Activated CD8-positive, alpha-beta T cell treated with anti-CD3 and anti-CD28 coated beads, Interleukin-2, amount 10 ng/mL, durations not matched to agents 7 days and 5 days (primary cell): Measurements from ENCODE around the gene ARHGAP40. TPM values are rescaled to one million over a fixed set of nuclear protein-coding genes. Genes with fewer than 3 reads are reported as not detected.
"Not testable (repeated sequence)": the region's sequence is repeated elsewhere in the genome, so short reads cannot be mapped to it uniquely, and the experiment has no call there.

Experiments
- ATAC-seq: fragments of 150-1000 bp; cut with Tn5 transposase; one replicate; pipeline ENCODE4 v1.10.0; 2021; ENCODE audit warnings: moderate library complexity
- CTCF ChIA-PET: fragments of 350-600 bp; sonication (Branson Sonifier 250); formaldehyde crosslinking; loops from one replicate; lab custom pipeline; 2021; ENCODE audit warnings: antibody characterized with exemption; lab: Charles Lee
- POLR2A ChIA-PET: fragments of 350-600 bp; sonication (Branson Sonifier 250); formaldehyde crosslinking; loops from one replicate; lab custom pipeline; 2021; ENCODE audit warnings: antibody characterized with exemption; lab: Charles Lee
- DNase-seq: peaks from one replicate; pipeline ENCODE4 v3.0.0-alpha.2; 2020
- H3K27ac Mint-ChIP-seq: one replicate; pipeline ENCODE4 v1.8.0; 2021; ENCODE audit warnings: mild to moderate bottlenecking, mixed read lengths
- H3K27me3 Mint-ChIP-seq: one replicate; pipeline ENCODE4 v1.8.0; 2021; ENCODE audit warnings: low read depth, mixed read lengths
- H3K36me3 Mint-ChIP-seq: one replicate; pipeline ENCODE4 v1.8.0; 2021; ENCODE audit warnings: low read depth, mixed read lengths
- H3K4me1 Mint-ChIP-seq: one replicate; pipeline ENCODE4 v1.8.0; 2021; ENCODE audit warnings: low read depth, mixed read lengths
- H3K4me3 Mint-ChIP-seq: one replicate; pipeline ENCODE4 v1.8.0; 2021; ENCODE audit warnings: mild to moderate bottlenecking, mixed read lengths
- H3K9me3 Mint-ChIP-seq: one replicate; pipeline ENCODE4 v1.8.0; 2022; ENCODE audit warnings: mixed read lengths; ENCODE audit not compliant: insufficient read depth
- total RNA-seq, 2 experiments: library from RNA; stranded (reverse); gene quantifications; one replicate each; pipeline ENCODE4 v1.2.3, GENCODE V29; 2021

Gene ARHGAP40
- total RNA-seq, 2 experiments from 2014 or later: not detected

DNA sequence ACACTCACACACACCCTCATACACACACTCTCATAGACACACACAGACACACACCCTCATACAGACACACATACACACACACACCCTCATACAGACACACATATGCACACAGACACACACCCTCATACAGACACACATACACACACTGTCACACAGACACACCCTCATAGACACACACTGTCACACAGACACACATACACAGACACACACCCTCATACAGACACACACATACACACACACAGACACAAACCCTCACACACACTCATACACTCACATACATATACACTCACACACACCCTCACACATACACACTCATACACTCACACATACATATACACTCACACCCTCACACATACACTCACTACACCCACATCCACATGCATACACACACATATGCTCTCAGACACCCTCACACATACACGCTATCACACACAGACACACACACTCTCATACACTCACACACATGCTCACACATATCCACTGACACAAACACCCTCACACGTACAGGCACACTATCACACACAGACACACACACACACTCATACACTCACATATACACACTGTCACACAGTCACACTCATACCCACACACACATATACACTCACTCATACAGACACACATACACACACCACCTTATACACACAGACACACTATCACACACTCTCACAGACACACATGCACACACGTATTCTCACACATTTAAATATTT is 11.5 kb upstream of the ARHGAP40 start:
- DNase-seq (no peak), ATAC-seq (no peak)
- no peaks in the 10 kb centered on the region for H3K27me3 Mint-ChIP-seq
- POLR2A ChIA-PET: no interaction called here
- no peak overlapping the region for H3K4me3 Mint-ChIP-seq
- CTCF ChIA-PET: no interaction called here
- no peaks in the 10 kb centered on the region for H3K4me1 Mint-ChIP-seq
- H3K9me3 Mint-ChIP-seq: no peaks in the 10 kb centered on the region
- no peaks in the 10 kb centered on the region for H3K36me3 Mint-ChIP-seq
- H3K27ac Mint-ChIP-seq: no peak overlapping the region

DNA sequence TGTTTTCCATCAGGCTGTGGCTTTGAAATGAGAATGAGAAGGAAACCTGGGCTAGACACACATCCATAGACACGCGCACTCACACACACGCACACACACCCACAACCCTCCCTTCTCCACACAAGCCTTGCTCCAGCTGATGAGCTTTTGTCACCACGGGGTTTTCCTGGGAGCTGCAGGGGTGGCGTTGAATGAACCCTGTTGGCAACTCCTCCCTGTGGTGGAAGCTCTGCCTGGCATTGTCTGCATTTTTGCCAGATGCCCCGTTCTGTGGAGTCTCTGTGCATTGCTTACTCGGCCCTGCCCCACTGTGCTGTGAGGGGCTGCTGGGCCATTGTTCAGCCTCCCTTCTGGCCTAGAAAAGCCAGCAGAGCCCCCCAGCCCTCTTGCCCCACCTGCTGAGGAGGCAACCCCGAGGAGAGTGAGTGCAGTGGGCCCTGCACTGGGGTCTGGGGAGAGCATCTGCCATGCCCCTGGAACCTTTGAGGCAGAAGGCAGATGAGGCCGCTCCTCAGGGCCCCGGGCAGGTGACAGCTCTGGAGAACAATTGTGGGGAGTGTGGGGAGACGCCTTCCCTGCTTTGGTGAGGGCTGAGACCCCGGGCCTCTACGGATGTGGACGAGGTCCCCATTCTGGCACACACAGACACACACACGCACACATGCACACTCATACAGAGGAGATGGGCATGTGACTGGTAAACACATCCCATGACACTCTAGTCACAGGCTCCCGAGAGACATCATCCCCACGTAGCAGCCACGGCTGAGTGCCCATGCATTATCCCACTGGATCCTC is 10.7 kb upstream of the ARHGAP40 start:
- Mint-ChIP-seq H3K4me3 (no peak overlapping the region), H3K27me3 (no peaks in the 10 kb centered on the region), H3K27ac (no peak overlapping the region), H3K36me3 (no peaks in the 10 kb centered on the region), H3K4me1 (no peaks in the 10 kb centered on the region), H3K9me3 (no peaks in the 10 kb centered on the region)
- CTCF ChIA-PET: no interaction called here
- DNase-seq: no peak
- no peak for ATAC-seq
- POLR2A ChIA-PET: no interaction called here

DNA sequence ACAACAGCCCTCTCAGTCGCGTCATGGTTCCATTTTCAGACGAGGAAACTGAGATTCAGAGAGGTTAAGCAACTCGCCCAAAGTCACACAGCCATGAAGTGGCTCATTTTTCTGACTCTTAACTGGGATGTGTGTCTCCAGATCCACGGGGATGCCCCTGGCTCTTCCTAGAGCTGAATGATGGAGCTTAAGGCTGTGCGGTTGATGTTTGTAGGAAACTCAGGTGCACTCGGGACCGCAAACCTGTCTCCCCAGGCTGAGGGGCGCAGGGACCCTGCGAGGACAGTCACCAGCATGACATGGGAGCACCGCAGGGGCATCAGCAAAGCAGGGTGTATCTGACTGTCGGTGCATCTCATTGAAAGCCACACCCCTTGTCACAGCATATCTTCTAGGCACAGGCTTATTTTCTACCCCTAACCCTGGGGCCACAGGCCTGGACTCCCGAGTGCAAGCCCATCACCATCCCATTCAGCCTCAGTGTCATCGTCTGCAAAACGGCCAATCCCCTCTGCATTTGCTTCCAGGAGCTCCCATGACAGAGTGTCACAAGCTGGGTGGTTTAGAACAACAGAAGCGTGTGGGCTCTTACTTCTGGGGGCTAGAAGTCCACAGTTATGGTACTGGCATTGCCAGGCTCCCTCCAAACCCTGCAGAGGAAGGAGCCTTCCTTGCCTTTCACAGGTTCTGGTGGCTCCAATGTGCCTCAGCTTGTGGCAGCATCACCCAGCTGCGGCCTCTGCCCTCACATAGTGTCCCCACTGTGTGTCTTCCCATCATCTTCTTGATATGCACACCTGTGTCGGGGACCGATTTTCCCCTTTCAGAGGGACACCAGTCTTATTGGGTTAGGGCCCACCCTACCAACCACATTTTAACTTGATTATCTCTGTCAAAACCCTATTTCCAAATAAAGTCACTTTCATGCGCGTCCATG is 9.9 kb upstream of the ARHGAP40 start:
- CTCF ChIA-PET: no interaction called here
- Mint-ChIP-seq H3K36me3 (no peaks in the 10 kb centered on the region), H3K9me3 (no peaks in the 10 kb centered on the region), H3K27ac (no peak overlapping the region), H3K4me1 (no peaks in the 10 kb centered on the region), H3K4me3 (no peak overlapping the region), H3K27me3 (peaks cover under 1% of the 10 kb centered on the region)
- POLR2A ChIA-PET: no interaction called here
- no peak for ATAC-seq
- no peak for DNase-seq

DNA sequence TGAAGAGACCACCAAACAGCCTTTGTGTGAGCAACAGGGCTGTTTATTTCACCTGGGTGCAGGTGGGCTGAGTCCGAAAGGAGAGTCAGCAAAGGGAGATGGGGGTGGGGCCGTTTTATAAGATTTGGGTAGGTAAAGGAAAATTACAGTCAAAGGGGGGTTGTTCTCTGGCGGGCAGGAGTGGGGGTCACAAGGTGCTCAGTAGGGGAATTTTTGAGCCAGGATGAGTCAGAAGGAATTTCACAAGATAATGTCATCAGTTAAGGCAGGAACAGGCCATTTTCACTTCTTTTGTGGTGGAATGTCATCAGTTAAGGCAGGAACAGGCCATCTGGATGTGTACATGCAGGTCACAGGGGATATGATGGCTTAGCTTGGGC is 9.2 kb upstream of the ARHGAP40 start:
- DNase-seq, H3K27ac Mint-ChIP-seq, ATAC-seq, H3K36me3 Mint-ChIP-seq, CTCF ChIA-PET, H3K27me3 Mint-ChIP-seq, H3K4me3 Mint-ChIP-seq, H3K9me3 Mint-ChIP-seq, H3K4me1 Mint-ChIP-seq, POLR2A ChIA-PET: not testable (repeated sequence)

DNA sequence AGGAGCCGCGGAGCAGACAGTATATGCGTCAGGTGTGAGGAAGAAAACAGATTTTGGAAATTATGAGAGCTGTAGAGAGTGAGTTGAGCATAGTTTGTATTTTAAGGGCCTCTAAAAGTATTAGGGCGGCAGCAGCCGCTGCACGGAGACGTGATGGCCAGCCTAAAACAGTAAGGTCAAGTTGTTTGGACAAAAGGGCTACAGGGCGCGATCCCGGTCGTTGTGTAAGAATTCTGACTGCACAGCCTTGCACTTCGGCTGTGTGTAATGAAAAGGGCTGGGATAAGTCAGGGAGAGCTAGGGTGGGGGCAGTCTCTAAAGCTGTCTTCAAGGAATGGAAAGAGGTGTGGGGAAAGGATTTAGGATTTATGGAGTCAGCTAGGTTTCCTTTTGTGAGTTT is 7.3 kb upstream of the ARHGAP40 start:
- peaks cover 13% of the 10 kb centered on the region for H3K27me3 Mint-ChIP-seq
- POLR2A ChIA-PET, CTCF ChIA-PET, H3K4me3 Mint-ChIP-seq, ATAC-seq, DNase-seq, H3K9me3 Mint-ChIP-seq, H3K27ac Mint-ChIP-seq, H3K4me1 Mint-ChIP-seq, H3K36me3 Mint-ChIP-seq: not testable (repeated sequence)

DNA sequence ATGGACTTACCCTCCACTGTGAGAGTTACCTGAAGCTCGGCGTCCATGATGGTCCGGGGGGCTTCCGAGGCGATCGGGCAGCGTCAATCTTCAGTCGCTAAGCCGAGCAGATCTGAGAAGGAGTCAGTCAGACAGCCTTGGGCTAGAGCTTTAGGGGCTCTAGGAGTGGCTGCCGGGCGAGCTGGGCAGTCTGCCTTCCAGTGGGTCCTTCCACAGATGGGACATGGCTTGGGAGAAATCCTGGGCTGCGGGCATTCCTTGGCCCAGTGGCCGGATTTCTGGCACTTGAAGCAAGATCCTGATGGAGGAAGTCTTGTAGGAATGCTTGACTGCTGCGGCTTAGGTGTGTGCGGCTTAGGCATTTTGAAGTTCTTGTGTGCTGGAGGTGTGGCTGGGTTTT is 5.7 kb upstream of the ARHGAP40 start:
- H3K36me3 Mint-ChIP-seq, CTCF ChIA-PET, H3K27ac Mint-ChIP-seq, POLR2A ChIA-PET, H3K9me3 Mint-ChIP-seq, DNase-seq, H3K4me3 Mint-ChIP-seq, H3K4me1 Mint-ChIP-seq, ATAC-seq: not testable (repeated sequence)
- peaks cover 19% of the 10 kb centered on the region for H3K27me3 Mint-ChIP-seq

DNA sequence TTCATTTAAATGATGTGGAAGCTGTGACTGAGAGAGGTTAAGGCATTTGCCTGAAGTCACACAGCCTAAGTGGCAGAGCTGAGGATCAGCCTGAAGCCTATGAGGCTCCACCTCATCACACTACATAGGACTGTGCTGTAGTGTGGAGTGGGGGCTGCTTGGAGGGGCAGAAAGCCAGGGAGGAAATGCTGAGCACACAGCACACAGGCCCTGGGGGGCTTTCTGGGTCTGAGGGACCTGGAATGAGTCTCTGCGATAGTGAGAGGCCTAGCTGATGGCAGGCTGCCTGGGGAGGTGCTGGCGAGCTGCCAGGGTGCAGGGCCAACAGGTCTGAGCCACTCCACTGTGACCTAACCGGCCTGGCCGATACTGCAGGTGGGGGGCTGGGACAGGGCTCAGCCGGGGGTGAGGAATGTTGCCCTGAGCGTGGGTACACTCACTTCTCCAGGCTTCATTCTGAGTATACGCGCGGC is 2.2 kb upstream of the ARHGAP40 start:
- Mint-ChIP-seq H3K27ac (no peak overlapping the region), H3K36me3 (no peaks in the 10 kb centered on the region), H3K4me1 (peaks cover 7% of the 10 kb centered on the region), H3K4me3 (no peak overlapping the region), H3K27me3 (peaks cover 47% of the 10 kb centered on the region), H3K9me3 (no peaks in the 10 kb centered on the region)
- CTCF ChIA-PET: no interaction called here
- DNase-seq (no peak), ATAC-seq (no peak)
- POLR2A ChIA-PET: no interaction called here

DNA sequence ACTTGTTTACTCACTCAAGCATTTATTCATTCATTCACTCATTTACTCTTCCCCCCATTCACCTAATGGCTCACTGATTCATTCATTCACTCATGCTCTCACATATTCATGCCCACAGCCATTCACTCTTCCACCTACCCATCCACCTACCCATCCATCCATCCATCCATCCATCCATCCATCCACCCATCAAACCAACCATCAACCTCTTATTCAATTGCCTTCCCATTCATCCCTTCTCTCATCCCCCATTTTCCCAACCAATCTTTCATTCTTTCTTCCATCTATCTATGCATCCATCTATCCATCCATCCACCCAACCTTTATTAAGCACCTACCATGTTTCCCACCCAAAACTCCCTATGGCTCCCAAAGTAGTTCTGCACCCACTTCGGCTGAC is 1.6 kb upstream of the ARHGAP40 start:
- ChIA-PET CTCF (no interaction called here), POLR2A (no interaction called here)
- DNase-seq (no peak), ATAC-seq (no peak)
- H3K9me3 Mint-ChIP-seq: no peaks in the 10 kb centered on the region
- H3K4me1 Mint-ChIP-seq: peaks cover 7% of the 10 kb centered on the region
- no peaks in the 10 kb centered on the region for H3K36me3 Mint-ChIP-seq
- H3K4me3 Mint-ChIP-seq: no peak overlapping the region
- peaks cover 50% of the 10 kb centered on the region for H3K27me3 Mint-ChIP-seq
- H3K27ac Mint-ChIP-seq: no peak overlapping the region

DNA sequence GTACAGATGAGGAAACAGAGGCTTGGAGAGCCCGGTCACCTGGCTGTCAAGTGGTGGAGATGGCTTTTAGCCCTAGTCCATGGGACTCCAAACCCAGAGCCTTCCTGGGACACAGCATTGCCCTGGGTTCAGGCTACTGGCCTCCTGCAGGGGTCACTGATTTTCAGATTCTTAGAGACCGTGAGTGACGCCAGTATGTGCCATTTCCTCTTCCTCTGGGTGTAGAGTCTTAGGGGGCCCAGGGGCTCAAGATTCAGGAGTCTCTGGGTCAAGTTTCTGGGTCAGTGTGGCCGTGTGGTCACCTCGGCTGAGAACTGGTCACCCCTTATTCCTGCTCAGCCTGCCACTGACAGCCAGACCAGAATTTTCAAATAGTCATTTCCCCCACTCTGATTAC is 574 bp downstream of the ARHGAP40 start:
- no peak for DNase-seq
- peaks cover 56% of the 10 kb centered on the region for H3K27me3 Mint-ChIP-seq
- peaks cover 7% of the 10 kb centered on the region for H3K4me1 Mint-ChIP-seq
- H3K9me3 Mint-ChIP-seq: no peaks in the 10 kb centered on the region
- no peak overlapping the region for H3K27ac Mint-ChIP-seq
- ChIA-PET POLR2A (no interaction called here), CTCF (no interaction called here)
- no peaks in the 10 kb centered on the region for H3K36me3 Mint-ChIP-seq
- ATAC-seq: no peak
- no peak overlapping the region for H3K4me3 Mint-ChIP-seq

DNA sequence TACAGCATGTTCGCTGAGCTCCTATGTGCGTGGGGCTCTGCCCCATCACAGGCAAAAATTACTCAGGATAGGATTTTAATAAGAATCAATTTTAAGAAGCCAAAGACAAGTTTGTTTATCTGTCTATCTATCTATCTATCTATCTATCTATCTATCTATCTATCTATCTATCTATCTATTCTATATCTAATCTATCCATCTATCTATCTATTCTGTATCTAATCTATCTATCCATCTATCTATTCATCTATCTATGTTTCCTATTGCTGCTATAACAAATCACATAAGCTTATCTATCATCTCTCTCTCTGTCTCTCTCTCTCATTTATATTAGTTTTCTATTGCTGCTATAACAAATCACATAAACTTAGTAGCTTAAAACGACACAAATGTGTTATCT is 1.7 kb downstream of the ARHGAP40 start:
- Mint-ChIP-seq H3K36me3 (no peaks in the 10 kb centered on the region), H3K4me1 (peaks cover 7% of the 10 kb centered on the region), H3K27ac (no peak overlapping the region), H3K27me3 (peaks cover 55% of the 10 kb centered on the region), H3K9me3 (no peaks in the 10 kb centered on the region), H3K4me3 (no peak overlapping the region)
- DNase-seq (no peak), ATAC-seq (no peak)
- CTCF ChIA-PET: interaction anchor here (1.2 kb wide), 1 partner anchor 30 kb away, joined by 3 read pairs; no protein-coding TSS in a partner anchor
- POLR2A ChIA-PET: no interaction called here

DNA sequence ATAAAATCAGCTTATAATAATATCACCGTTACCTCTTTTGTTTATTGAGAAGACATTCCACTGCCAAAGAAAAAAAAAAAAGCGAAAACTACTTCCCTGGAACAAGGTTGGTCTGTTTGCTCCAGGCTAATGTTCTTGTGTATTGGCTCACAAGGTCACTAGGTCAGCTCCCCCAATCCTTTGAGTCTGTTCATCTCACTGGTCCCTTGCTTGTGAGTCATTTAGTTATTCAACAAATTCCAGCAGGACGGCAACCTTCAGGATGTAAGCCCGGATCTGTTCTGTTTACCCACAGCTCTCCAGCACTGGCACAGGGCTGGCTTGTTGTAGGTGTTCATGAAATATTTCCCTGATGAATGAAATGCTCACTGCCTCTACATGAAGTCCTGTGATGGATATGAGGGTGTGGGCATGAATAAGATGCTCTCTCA is 3.3 kb downstream of the ARHGAP40 start:
- Mint-ChIP-seq H3K4me3 (no peak overlapping the region), H3K27ac (no peak overlapping the region), H3K36me3 (no peaks in the 10 kb centered on the region), H3K9me3 (no peaks in the 10 kb centered on the region), H3K27me3 (peaks cover 55% of the 10 kb centered on the region), H3K4me1 (peaks cover 7% of the 10 kb centered on the region)
- DNase-seq (no peak), ATAC-seq (no peak)
- ChIA-PET POLR2A (no interaction called here), CTCF (no interaction called here)
